Measurements from ENCODE around the gene GRID2. TPM values are rescaled to one million over a fixed set of nuclear protein-coding genes. Genes with fewer than 3 reads are reported as not detected.

GRID2 gene
- not detected for total RNA-seq
- polyA plus RNA-seq = not detected
- 0 reads per million in 6 experiments for total RNA-seq

DNA sequence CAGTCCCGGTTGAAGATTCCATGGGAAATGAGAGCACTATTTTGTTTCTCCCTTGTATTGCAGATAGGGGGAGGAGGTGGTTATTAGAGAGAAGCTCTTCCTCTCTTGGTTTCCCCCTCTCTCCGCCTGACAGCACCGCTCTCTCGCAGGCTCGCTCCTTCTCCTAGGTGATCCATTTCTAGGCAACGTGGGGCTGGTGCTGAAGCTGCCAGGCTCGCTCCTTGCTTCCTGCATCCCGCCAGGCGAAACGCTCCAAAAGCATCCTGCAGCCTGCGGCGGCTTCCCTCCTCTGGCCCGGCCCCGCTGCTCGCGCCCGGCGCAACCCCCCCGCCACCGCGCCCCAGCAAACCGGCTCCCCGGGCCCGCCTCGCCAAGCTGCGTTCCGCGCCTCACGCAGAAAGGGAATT lies at the start of gene GRID2:
Gene GRID2, plus strand, starts transcription at position 346 of the 407 bp plus-strand sequence.
- Mint-ChIP-seq H3K36me3 (peaks cover 0 to 4% (median 0%) of the 10 kb centered on the region in 3 donors), H3K4me3 (no peak within 1 kb of the TSS), H3K27me3 (peaks cover 9 to 58% (median 30%) of the 10 kb centered on the region in 5 donors), H3K4me1 (peaks cover 0 to 9% (median 5%) of the 10 kb centered on the region in 4 donors), H3K27ac (no peak within 1 kb of the TSS), H3K9me3 (peaks cover 0 to 10% (median 1%) of the 10 kb centered on the region in 9 donors)
- DNase-seq (no peak), ATAC-seq (no peak)
- POLR2A ChIA-PET = no interaction called here

GRCh38 chr4:92253986-92254671 lies 49.6 kb upstream of the GRID2 start:
- POLR2A ChIA-PET = no interaction called here
- H3K27me3 Mint-ChIP-seq = no peaks in the 10 kb centered on the region
- peaks cover 0 to 10% (median 0%) of the 10 kb centered on the region in 3 donors for H3K36me3 Mint-ChIP-seq
- peaks cover 2 to 26% (median 14%) of the 10 kb centered on the region in 9 donors for H3K9me3 Mint-ChIP-seq
- H3K4me1 Mint-ChIP-seq = no peaks in the 10 kb centered on the region
- DNase-seq (no peak), ATAC-seq (no peak)
- no peak overlapping the region for H3K4me3 Mint-ChIP-seq
- no peak overlapping the region for H3K27ac Mint-ChIP-seq

GRCh38 chr4:92254767-92255442 lies 48.9 kb upstream of the GRID2 start:
- Mint-ChIP-seq H3K36me3 (peaks cover 0 to 10% (median 0%) of the 10 kb centered on the region in 3 donors), H3K9me3 (peaks cover 2 to 19% (median 14%) of the 10 kb centered on the region in 9 donors), H3K4me1 (no peaks in the 10 kb centered on the region), H3K27me3 (no peaks in the 10 kb centered on the region), H3K27ac (no peak overlapping the region), H3K4me3 (no peak overlapping the region)
- DNase-seq = no peak
- no peak for ATAC-seq
- POLR2A ChIA-PET = no interaction called here

DNA sequence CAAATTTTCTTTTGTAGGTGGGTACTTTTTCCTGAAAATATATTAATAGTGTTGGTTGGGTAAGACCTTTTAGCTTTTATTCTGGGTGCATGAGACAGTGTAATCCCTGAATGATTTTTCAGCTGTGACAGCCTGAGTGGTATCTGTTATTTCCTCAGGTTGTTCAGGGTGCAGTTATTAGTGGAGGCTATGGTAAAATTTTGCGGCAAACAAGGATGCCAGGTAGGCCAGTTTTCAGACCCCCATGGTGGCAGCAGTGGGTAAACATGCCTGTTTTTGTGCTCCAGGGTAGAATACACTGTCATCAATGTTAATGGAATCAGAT lies 47.9 kb upstream of the GRID2 start:
- H3K27me3 Mint-ChIP-seq = no peaks in the 10 kb centered on the region
- no peak for ATAC-seq
- peaks cover 0 to 10% (median 0%) of the 10 kb centered on the region in 3 donors for H3K36me3 Mint-ChIP-seq
- no peak overlapping the region for H3K27ac Mint-ChIP-seq
- POLR2A ChIA-PET = no interaction called here
- H3K4me1 Mint-ChIP-seq = no peaks in the 10 kb centered on the region
- H3K9me3 Mint-ChIP-seq = peaks cover 2 to 18% (median 14%) of the 10 kb centered on the region in 9 donors
- no peak for DNase-seq
- H3K4me3 Mint-ChIP-seq = no peak overlapping the region

- POLR2A ChIA-PET = no interaction called here
- peaks cover 0 to 16% (median 6%) of the 10 kb centered on the region in 9 donors for H3K9me3 Mint-ChIP-seq
- H3K36me3 Mint-ChIP-seq = peaks cover 0 to 3% (median 0%) of the 10 kb centered on the region in 3 donors
- DNase-seq (no peak), ATAC-seq (no peak)
- no peak overlapping the region for H3K4me3 Mint-ChIP-seq
- no peaks in the 10 kb centered on the region for H3K4me1 Mint-ChIP-seq
- H3K27me3 Mint-ChIP-seq = no peaks in the 10 kb centered on the region
- no peak overlapping the region for H3K27ac Mint-ChIP-seq
Observed at GRCh38 chr4:92257931-92258857, 45.6 kb upstream of the GRID2 start.

DNA sequence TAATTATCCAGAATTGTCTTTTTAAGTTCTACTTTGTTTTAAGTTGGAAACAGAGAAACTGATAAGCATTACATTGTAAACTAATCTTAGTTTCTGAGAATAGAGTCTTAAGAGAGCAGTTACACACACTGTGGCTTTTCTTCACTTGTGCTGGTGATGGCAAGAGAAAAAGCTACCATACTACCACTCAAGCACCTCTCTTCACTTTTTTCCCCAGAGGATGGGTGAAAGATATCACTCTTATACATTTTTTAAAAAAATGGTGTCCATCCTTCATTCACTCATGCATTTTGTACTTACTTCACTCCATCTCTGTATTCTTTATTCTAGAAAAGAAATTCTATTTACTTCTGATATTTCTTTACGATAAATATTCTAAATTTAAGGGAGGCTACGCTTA lies 42.5 kb upstream of the GRID2 start:
- Mint-ChIP-seq H3K4me3 (no peak overlapping the region), H3K27me3 (no peaks in the 10 kb centered on the region), H3K36me3 (peaks cover 0 to 3% (median 0%) of the 10 kb centered on the region in 3 donors), H3K9me3 (peaks cover 0 to 10% (median 4%) of the 10 kb centered on the region in 9 donors), H3K27ac (no peak overlapping the region), H3K4me1 (no peaks in the 10 kb centered on the region)
- DNase-seq (no peak), ATAC-seq (no peak)
- POLR2A ChIA-PET = no interaction called here

GRCh38 chr4:92262371-92262770 lies 41.4 kb upstream of the GRID2 start:
- H3K27ac Mint-ChIP-seq = no peak overlapping the region
- H3K27me3 Mint-ChIP-seq = no peaks in the 10 kb centered on the region
- H3K9me3 Mint-ChIP-seq = peaks cover 0 to 10% (median 3%) of the 10 kb centered on the region in 9 donors
- POLR2A ChIA-PET = no interaction called here
- H3K36me3 Mint-ChIP-seq = peaks cover 0 to under 1% (median 0%) of the 10 kb centered on the region in 3 donors
- no peak for DNase-seq
- no peak for ATAC-seq
- no peaks in the 10 kb centered on the region for H3K4me1 Mint-ChIP-seq
- no peak overlapping the region for H3K4me3 Mint-ChIP-seq

- Mint-ChIP-seq H3K27me3 (no peaks in the 10 kb centered on the region), H3K9me3 (peaks cover 0 to 7% (median 0%) of the 10 kb centered on the region in 9 donors), H3K36me3 (no peaks in the 10 kb centered on the region), H3K4me3 (no peak overlapping the region), H3K4me1 (no peaks in the 10 kb centered on the region), H3K27ac (no peak overlapping the region)
- POLR2A ChIA-PET = no interaction called here
- DNase-seq = no peak
- no peak for ATAC-seq
Observed at GRCh38 chr4:92263010-92263409, 40.8 kb upstream of the GRID2 start.

DNA sequence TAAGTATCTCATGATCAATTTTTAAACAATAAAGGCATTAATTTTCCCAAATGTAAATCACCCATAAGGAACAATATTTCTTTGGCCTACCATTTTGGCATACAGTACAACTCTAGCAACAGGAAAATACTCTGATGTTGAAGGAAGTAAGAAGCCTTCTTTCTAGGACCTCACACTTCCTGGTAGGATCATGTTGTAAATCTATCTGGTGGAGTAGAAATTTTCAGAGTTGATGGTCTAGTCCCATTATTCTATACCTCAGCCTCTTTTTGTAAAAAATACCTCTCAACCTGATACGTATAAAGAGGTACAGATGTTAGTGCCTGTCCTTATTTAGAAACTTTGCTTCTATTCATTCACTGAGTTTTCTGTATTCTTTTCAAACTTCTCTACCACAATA lies 40.2 kb upstream of the GRID2 start:
- no peak for ATAC-seq
- POLR2A ChIA-PET = no interaction called here
- H3K27ac Mint-ChIP-seq = no peak overlapping the region
- H3K4me3 Mint-ChIP-seq = no peak overlapping the region
- peaks cover 0 to 5% (median 0%) of the 10 kb centered on the region in 9 donors for H3K9me3 Mint-ChIP-seq
- H3K36me3 Mint-ChIP-seq = no peaks in the 10 kb centered on the region
- no peaks in the 10 kb centered on the region for H3K27me3 Mint-ChIP-seq
- no peaks in the 10 kb centered on the region for H3K4me1 Mint-ChIP-seq
- no peak for DNase-seq

GRCh38 chr4:92264163-92264562 lies 39.6 kb upstream of the GRID2 start:
- Mint-ChIP-seq H3K9me3 (peaks cover 0 to 5% (median 0%) of the 10 kb centered on the region in 9 donors), H3K27ac (no peak overlapping the region), H3K4me1 (no peaks in the 10 kb centered on the region), H3K36me3 (no peaks in the 10 kb centered on the region), H3K4me3 (no peak overlapping the region), H3K27me3 (no peaks in the 10 kb centered on the region)
- DNase-seq (no peak), ATAC-seq (no peak)
- POLR2A ChIA-PET = no interaction called here

GRCh38 chr4:92265021-92265420 lies 38.7 kb upstream of the GRID2 start:
- H3K27ac Mint-ChIP-seq = no peak overlapping the region
- DNase-seq = no peak
- peaks cover 0 to 5% (median 0%) of the 10 kb centered on the region in 9 donors for H3K9me3 Mint-ChIP-seq
- no peaks in the 10 kb centered on the region for H3K4me1 Mint-ChIP-seq
- POLR2A ChIA-PET = no interaction called here
- no peaks in the 10 kb centered on the region for H3K36me3 Mint-ChIP-seq
- no peak overlapping the region for H3K4me3 Mint-ChIP-seq
- H3K27me3 Mint-ChIP-seq = no peaks in the 10 kb centered on the region
- ATAC-seq = no peak

- POLR2A ChIA-PET = no interaction called here
- Mint-ChIP-seq H3K36me3 (no peaks in the 10 kb centered on the region), H3K4me1 (no peaks in the 10 kb centered on the region), H3K27ac (no peak overlapping the region), H3K27me3 (no peaks in the 10 kb centered on the region), H3K4me3 (no peak overlapping the region), H3K9me3 (peaks cover 0 to 10% (median 0%) of the 10 kb centered on the region in 9 donors)
- DNase-seq (no peak), ATAC-seq (no peak)
Observed at GRCh38 chr4:92265798-92266197, 38.0 kb upstream of the GRID2 start.

GRCh38 chr4:92266521-92266920 lies 37.2 kb upstream of the GRID2 start:
- POLR2A ChIA-PET = no interaction called here

More at GRCh38 chr4:92266521-92266920, 37.2 kb upstream of the GRID2 start:
- Mint-ChIP-seq H3K9me3 (peaks cover 0 to 15% (median 2%) of the 10 kb centered on the region in 9 donors), H3K27me3 (no peaks in the 10 kb centered on the region), H3K36me3 (no peaks in the 10 kb centered on the region), H3K4me1 (no peaks in the 10 kb centered on the region), H3K4me3 (no peak overlapping the region), H3K27ac (no peak overlapping the region)
- no peak for ATAC-seq
- DNase-seq = no peak

Data from naive thymus-derived CD8-positive, alpha-beta T cell (primary cell).